ENCODE results near the gene PITX1. TPM values are rescaled to one million over a fixed set of nuclear protein-coding genes. Genes with fewer than 3 reads are reported as not detected.

The PITX1 gene
- total and polyA plus RNA-seq, 9 donors = 0.11 to 3.1 (median 0.51) TPM; not detected in 1

- Histone ChIP-seq H3K36me3 (no peaks in the 10 kb centered on the region), H3K4me1 (ENCODE audit: insufficient read depth) (no peaks in the 10 kb centered on the region), H3K27ac (no peak overlapping the region), H3K27me3 (no peaks in the 10 kb centered on the region), H3K4me3 (no peak overlapping the region), H3K9me3 (no peaks in the 10 kb centered on the region)
- no peak for DNase-seq
- intact Hi-C loops (cut with DNase I) = no loop called here
- WGBS, 3 donors = 81 to 90% (median 85%) methylated on average over 4 of the region's 4 CpGs
- TF ChIP-seq POLR2A (IDR thresholded peaks at IDR 0.05) (no peak), CTCF (IDR thresholded peaks at IDR 0.05) (no peak), EP300 (IDR thresholded peaks at IDR 0.05) (no peak)
These were observed 42.8 kb upstream of the PITX1 start for GRCh38 chr5:135076801-135077200.

- DNase-seq = no peak
- WGBS, 3 donors = 71 to 83% (median 75%) methylated on average over 12 of the region's 12 CpGs
- Histone ChIP-seq H3K4me1 (ENCODE audit: insufficient read depth) (no peaks in the 10 kb centered on the region), H3K4me3 (no peak overlapping the region), H3K36me3 (no peaks in the 10 kb centered on the region), H3K27me3 (no peaks in the 10 kb centered on the region), H3K9me3 (no peaks in the 10 kb centered on the region), H3K27ac (no peak overlapping the region)
- intact Hi-C loops (cut with DNase I) = no loop called here
- TF ChIP-seq EP300 (IDR thresholded peaks at IDR 0.05) = no peak
- no peak for TF ChIP-seq POLR2A (IDR thresholded peaks at IDR 0.05)
- TF ChIP-seq CTCF (IDR thresholded peaks at IDR 0.05) = no peak
These were observed 42.0 kb upstream of the PITX1 start for GRCh38 chr5:135076051-135076491.

- no peak overlapping the region for H3K4me3 ChIP-seq
- no peaks in the 10 kb centered on the region for H3K27me3 ChIP-seq
- no peaks in the 10 kb centered on the region for H3K4me1 ChIP-seq (ENCODE audit: insufficient read depth)
- no peaks in the 10 kb centered on the region for H3K9me3 ChIP-seq
- DNase-seq = no peak
- WGBS, 3 donors = 36 to 52% (median 47%) methylated on average over 4 of the region's 4 CpGs
- TF ChIP-seq EP300 (IDR thresholded peaks at IDR 0.05) (no peak), POLR2A (IDR thresholded peaks at IDR 0.05) (no peak), CTCF (IDR thresholded peaks at IDR 0.05) (no peak)
- H3K36me3 ChIP-seq = no peaks in the 10 kb centered on the region
- intact Hi-C loops (cut with DNase I) = no loop called here
- no peak overlapping the region for H3K27ac ChIP-seq
These were observed 41.6 kb upstream of the PITX1 start for GRCh38 chr5:135075621-135076020.

GRCh38 chr5:135073761-135074345 is 39.8 kb upstream of the PITX1 start:
- no peaks in the 10 kb centered on the region for H3K36me3 ChIP-seq
- no peak overlapping the region for H3K4me3 ChIP-seq
- no peaks in the 10 kb centered on the region for H3K27me3 ChIP-seq
- intact Hi-C loops (cut with DNase I) = no loop called here
- DNase-seq = no peak
- H3K4me1 ChIP-seq (ENCODE audit: insufficient read depth) = no peaks in the 10 kb centered on the region
- no peaks in the 10 kb centered on the region for H3K9me3 ChIP-seq
- WGBS, 3 donors = 35 to 43% (median 40%) methylated on average over 8 of the region's 8 CpGs
- TF ChIP-seq EP300 (IDR thresholded peaks at IDR 0.05) = no peak
- TF ChIP-seq CTCF (IDR thresholded peaks at IDR 0.05) = no peak
- TF ChIP-seq POLR2A (IDR thresholded peaks at IDR 0.05) = no peak
- no peak overlapping the region for H3K27ac ChIP-seq

All from ovary (tissue), 9 donors.